OCI-LY7 (cell line): ENCODE measurements around the gene UBE3A. TPM values are rescaled to one million over a fixed set of nuclear protein-coding genes. Genes with fewer than 3 reads are reported as not detected.

ENCODE experiments used
- BruUV-seq: library from RNA; stranded (reverse); fragments of 400-500 nt; replicated peaks from 2 replicates; lab custom pipeline; 2021; lab: Mats Ljungman, UMichigan
- CTCF ChIA-PET: fragments of 300-600 bp; sonication (Branson Sonifier 250); formaldehyde crosslinking; loops from one replicate; lab custom pipeline; 2022; ENCODE audit warnings: antibody characterized with exemption; ENCODE audit not compliant: unreplicated experiment; lab: Charles Lee
- POLR2A ChIA-PET: fragments of 300-600 bp; sonication (Branson Sonifier 250); formaldehyde crosslinking; loops from one replicate; lab custom pipeline; 2022; ENCODE audit warnings: antibody characterized with exemption; lab: Charles Lee
- DNase-seq: peaks from one replicate; pipeline ENCODE4 v3.0.0-alpha.2; 2015; ENCODE audit warnings: low spot score
- H2AFZ ChIP-seq: fragments of 200-600 bp; sonication (generic), shearing (Covaris generic); 2 replicates; pipeline ENCODE4 v1.6.1; 2014; ENCODE audit warnings: mild to moderate bottlenecking, antibody characterized with exemption, low read length, moderate library complexity
- H3K27ac ChIP-seq: fragments of 200-600 bp; sonication (generic); 2 replicates; pipeline ENCODE4 v1.5.1; 2014; ENCODE audit warnings: mixed run types, low read depth, mild to moderate bottlenecking, moderate library complexity, low read length, inconsistent platforms; ENCODE audit not compliant: poor library complexity, severe bottlenecking
- H3K36me3 ChIP-seq: fragments of 200-600 bp; sonication (generic); 2 replicates; pipeline ENCODE4 v1.6.1; 2014; ENCODE audit warnings: mild to moderate bottlenecking, antibody characterized with exemption, low read length, moderate library complexity, mixed read lengths; ENCODE audit not compliant: insufficient read depth
- H3K4me1 ChIP-seq: fragments of 200-600 bp; sonication (generic); 2 replicates; pipeline ENCODE4 v1.5.1; 2014; ENCODE audit warnings: mild to moderate bottlenecking, low read length; ENCODE audit not compliant: insufficient read depth, poor library complexity, severe bottlenecking
- H3K4me2 ChIP-seq: fragments of 200-600 bp; sonication (generic); 2 replicates; pipeline ENCODE4 v1.6.1; 2014; ENCODE audit warnings: mild to moderate bottlenecking, low read length
- H3K4me3 ChIP-seq: fragments of 200-600 bp; sonication (generic); 2 replicates; pipeline ENCODE4 v1.5.1; 2014; ENCODE audit warnings: mild to moderate bottlenecking, low read depth, low read length; ENCODE audit not compliant: poor library complexity, severe bottlenecking
- H3K79me2 ChIP-seq: fragments of 200-600 bp; sonication (generic); 2 replicates; pipeline ENCODE4 v1.6.1; 2016; ENCODE audit warnings: low read depth, mild to moderate bottlenecking, low read length, moderate library complexity, mixed read lengths; ENCODE audit not compliant: insufficient read depth
- H3K9me2 ChIP-seq: fragments of 200-600 bp; sonication (generic); 2 replicates; pipeline ENCODE4 v1.6.1; 2016; ENCODE audit warnings: mild to moderate bottlenecking, low read length, mixed read lengths; ENCODE audit not compliant: insufficient read depth
- H3K9me3 ChIP-seq: fragments of 200-600 bp; sonication (generic); 2 replicates; pipeline ENCODE4 v1.6.1; 2014; ENCODE audit warnings: mild to moderate bottlenecking, mixed run types, low read length, mixed read lengths
- H4K20me1 ChIP-seq: fragments of 200-600 bp; sonication (generic); 2 replicates; pipeline ENCODE4 v1.6.1; 2014; ENCODE audit warnings: mild to moderate bottlenecking, antibody characterized with exemption, low read length, moderate library complexity, mixed read lengths; ENCODE audit not compliant: insufficient read depth
- EZH2phosphoT487 ChIP-seq: fragments of 200-600 bp; sonication (generic); IDR thresholded peaks from 2 replicates; pipeline ENCODE4 v1.6.1; 2018; ENCODE audit warnings: low read depth, borderline replicate concordance, mild to moderate bottlenecking, mixed run types, antibody characterized with exemption, low read length, moderate library complexity, mixed read lengths
- intact Hi-C: fragments of 100-400 bp; cut with micrococcal nuclease; formaldehyde crosslinking; loops from one replicate; pipeline ENCODE4 v1.10.0; 2022; ENCODE audit not compliant: unreplicated experiment
- total RNA-seq, 2 experiments: library from RNA; depleted of rRNA in 1 of 2; stranded (reverse); fragments of >200 nt in 1 of 2; shearing (Covaris generic) in 1 of 2; gene quantifications; 2 replicates each; pipeline ENCODE4 v1.2.3, GENCODE V29; 2014 to 2022
- TF ChIP-seq, protein P1 (sequence below): fragments of 200-600 bp; sonication (generic); conservative IDR thresholded peaks from 2 replicates; pipeline ENCODE4 v1.5.1; 2014; ENCODE audit warnings: mild to moderate bottlenecking, antibody characterized with exemption, low read length, moderate library complexity, mixed read lengths

UBE3A gene
- total RNA-seq, 2 experiments from 2014 or later = 95.9 to 158 TPM

DNA sequence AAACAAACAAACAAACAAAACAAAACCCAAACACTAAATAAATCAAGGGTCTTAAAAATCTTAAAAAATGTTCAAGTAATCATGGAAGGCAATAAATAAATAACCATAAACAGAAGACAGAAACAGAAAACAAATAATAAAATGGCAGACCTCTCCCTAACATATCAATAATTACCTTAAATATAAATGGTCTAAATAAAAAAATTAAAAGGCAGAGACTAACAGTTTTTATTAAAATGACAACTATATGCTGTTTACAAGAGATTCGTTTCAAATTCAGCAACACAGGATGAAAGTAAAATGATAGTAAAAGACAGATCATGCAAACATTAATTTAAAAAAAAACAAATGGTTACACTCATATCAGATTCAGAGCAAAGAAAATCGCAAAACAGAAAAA lies 91.1 kb downstream of the UBE3A start:
- no peaks in the 10 kb centered on the region for H3K9me2 ChIP-seq
- no peak overlapping the region for H2AFZ ChIP-seq
- no peak overlapping the region for H3K4me2 ChIP-seq
- H4K20me1 ChIP-seq = no peaks in the 10 kb centered on the region
- no peak overlapping the region for H3K4me3 ChIP-seq
- no peaks in the 10 kb centered on the region; the same call in 1 of the 2 replicates for H3K79me2 ChIP-seq
- BruUV-seq = no TSS peak
- no peaks in the 10 kb centered on the region for H3K4me1 ChIP-seq
- POLR2A ChIA-PET = interaction anchor here (1.0 kb wide), 1 partner anchor 69 kb away, joined by 3 read pairs; no protein-coding TSS in a partner anchor
- H3K27ac ChIP-seq = no peak overlapping the region
- CTCF ChIA-PET = no interaction called here
- TF ChIP-seq, protein P1, sequence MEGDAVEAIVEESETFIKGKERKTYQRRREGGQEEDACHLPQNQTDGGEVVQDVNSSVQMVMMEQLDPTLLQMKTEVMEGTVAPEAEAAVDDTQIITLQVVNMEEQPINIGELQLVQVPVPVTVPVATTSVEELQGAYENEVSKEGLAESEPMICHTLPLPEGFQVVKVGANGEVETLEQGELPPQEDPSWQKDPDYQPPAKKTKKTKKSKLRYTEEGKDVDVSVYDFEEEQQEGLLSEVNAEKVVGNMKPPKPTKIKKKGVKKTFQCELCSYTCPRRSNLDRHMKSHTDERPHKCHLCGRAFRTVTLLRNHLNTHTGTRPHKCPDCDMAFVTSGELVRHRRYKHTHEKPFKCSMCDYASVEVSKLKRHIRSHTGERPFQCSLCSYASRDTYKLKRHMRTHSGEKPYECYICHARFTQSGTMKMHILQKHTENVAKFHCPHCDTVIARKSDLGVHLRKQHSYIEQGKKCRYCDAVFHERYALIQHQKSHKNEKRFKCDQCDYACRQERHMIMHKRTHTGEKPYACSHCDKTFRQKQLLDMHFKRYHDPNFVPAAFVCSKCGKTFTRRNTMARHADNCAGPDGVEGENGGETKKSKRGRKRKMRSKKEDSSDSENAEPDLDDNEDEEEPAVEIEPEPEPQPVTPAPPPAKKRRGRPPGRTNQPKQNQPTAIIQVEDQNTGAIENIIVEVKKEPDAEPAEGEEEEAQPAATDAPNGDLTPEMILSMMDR = no peak
- TF ChIP-seq EZH2phosphoT487 = no peak
- H3K36me3 ChIP-seq = peaks cover 95% of the 10 kb centered on the region
- H3K9me3 ChIP-seq = peaks cover 11% of the 10 kb centered on the region
- DNase-seq = no peak
- intact Hi-C loops = no loop called here

DNA sequence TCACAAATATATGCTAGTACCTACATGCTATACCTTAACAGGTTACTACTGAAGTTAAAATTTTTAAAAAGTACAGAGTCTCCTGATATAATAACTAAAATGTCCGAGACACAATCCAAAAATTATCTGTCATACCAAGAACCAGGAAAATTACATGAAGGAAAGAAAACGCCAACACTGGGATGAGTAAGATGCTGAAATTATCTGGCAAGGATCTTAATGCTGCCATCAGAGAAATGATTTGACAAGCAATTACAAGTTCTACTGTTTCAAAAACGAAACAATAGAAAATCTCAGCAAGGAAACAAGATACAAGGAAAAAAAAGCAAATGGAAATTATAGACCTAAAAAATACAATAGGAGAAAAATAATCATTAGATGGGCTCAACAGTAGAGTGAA lies 92.5 kb downstream of the UBE3A start:
- CTCF ChIA-PET = no interaction called here
- intact Hi-C loops = no loop called here
- no peak for DNase-seq

DNA sequence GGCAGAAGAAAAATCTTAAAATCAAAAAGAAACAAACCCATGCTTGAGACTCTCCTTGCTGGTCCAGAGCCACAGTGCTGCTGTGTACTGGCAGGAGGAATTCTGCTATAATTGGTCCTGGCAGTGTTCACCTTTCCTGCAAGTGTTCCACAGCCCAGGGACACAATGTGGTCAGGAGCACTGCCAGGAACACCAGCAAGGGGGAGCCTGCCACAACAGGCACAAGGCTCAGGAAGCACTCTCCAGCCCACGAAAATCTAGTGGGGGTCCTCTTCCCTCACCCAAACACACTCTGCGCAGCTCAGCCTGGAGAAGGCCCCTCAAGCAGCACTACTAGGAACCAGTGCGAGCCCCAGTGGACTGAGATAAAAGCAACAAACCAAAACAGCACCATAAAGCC lies 92.9 kb downstream of the UBE3A start:
- Histone ChIP-seq H3K79me2 (no peaks in the 10 kb centered on the region; the same call in 1 of the 2 replicates), H4K20me1 (no peaks in the 10 kb centered on the region), H3K4me2 (no peak overlapping the region), H3K27ac (no peak overlapping the region), H3K4me1 (no peaks in the 10 kb centered on the region), H3K4me3 (no peak overlapping the region), H3K36me3 (peaks cover 92% of the 10 kb centered on the region), H3K9me3 (peaks cover 11% of the 10 kb centered on the region), H3K9me2 (no peaks in the 10 kb centered on the region), H2AFZ (no peak overlapping the region)
- DNase-seq = no peak
- TF ChIP-seq EZH2phosphoT487 = no peak
- TF ChIP-seq, protein P1 = no peak
- intact Hi-C loops = no loop called here
- no TSS peak for BruUV-seq
- CTCF ChIA-PET = no interaction called here
- POLR2A ChIA-PET = interaction anchor here (0.7 kb wide), 1 partner anchor 106 kb away, joined by 3 read pairs; no protein-coding TSS in a partner anchor

More for the DNA sequence above, 92.5 kb downstream of the UBE3A start:
- Histone ChIP-seq H3K9me2 (no peaks in the 10 kb centered on the region), H3K36me3 (peaks cover 95% of the 10 kb centered on the region), H3K79me2 (no peaks in the 10 kb centered on the region; the same call in 1 of the 2 replicates), H2AFZ (no peak overlapping the region), H3K4me1 (no peaks in the 10 kb centered on the region), H3K4me2 (no peak overlapping the region), H4K20me1 (no peaks in the 10 kb centered on the region), H3K9me3 (peaks cover 11% of the 10 kb centered on the region), H3K27ac (no peak overlapping the region), H3K4me3 (no peak overlapping the region)
- POLR2A ChIA-PET = no interaction called here
- BruUV-seq = no TSS peak
- no peak for TF ChIP-seq EZH2phosphoT487
- TF ChIP-seq, protein P1 = no peak
